GM21576 (cell line): ENCODE results near the gene MYO3A.
"Not testable (repeated sequence)": the region's sequence is repeated elsewhere in the genome, so short reads cannot be mapped to it uniquely, and the experiment has no call there.

Experiments
- ATAC-seq: cut with Tn5 transposase; IDR thresholded peaks from one replicate; pipeline ENCODE4 v1.9.1; 2021; ENCODE audit warnings: mild to moderate bottlenecking, moderate library complexity; ENCODE audit not compliant: unreplicated experiment

Gene MYO3A

GRCh38 chr10:25978771-25979170, 44.7 kb downstream of the MYO3A start:
- ATAC-seq: no peak

GRCh38 chr10:25982107-25982506, 48.1 kb downstream of the MYO3A start:
- ATAC-seq: no peak

- no peak for ATAC-seq
Measured at GRCh38 chr10:25988583-25988982, 54.6 kb downstream of the MYO3A start.

GRCh38 chr10:25989951-25990350, 55.9 kb downstream of the MYO3A start:
- ATAC-seq: no peak

GRCh38 chr10:25999295-25999981, 65.4 kb downstream of the MYO3A start:
- ATAC-seq: no peak

- no peak for ATAC-seq
Measured at GRCh38 chr10:26000971-26001370, 66.9 kb downstream of the MYO3A start.

- not testable (repeated sequence) for ATAC-seq
Measured at GRCh38 chr10:26002466-26002865, 68.4 kb downstream of the MYO3A start.

- ATAC-seq: no peak
Measured at GRCh38 chr10:26015092-26015491, 81.1 kb downstream of the MYO3A start.

- no peak for ATAC-seq
Measured at GRCh38 chr10:26022831-26023230, 88.8 kb downstream of the MYO3A start.

GRCh38 chr10:26024303-26024702, 90.3 kb downstream of the MYO3A start:
- ATAC-seq: no peak

- ATAC-seq: no peak
Measured at GRCh38 chr10:26025523-26025922, 91.5 kb downstream of the MYO3A start.

GRCh38 chr10:26029858-26030257, 95.8 kb downstream of the MYO3A start:
- no peak for ATAC-seq

- no peak for ATAC-seq
Measured at GRCh38 chr10:26031300-26031699, 97.3 kb downstream of the MYO3A start.

GRCh38 chr10:26043469-26043868, 109.4 kb downstream of the MYO3A start:
- ATAC-seq: no peak

- ATAC-seq: no peak
Measured at GRCh38 chr10:26044141-26044749, 110.2 kb downstream of the MYO3A start.

- no peak for ATAC-seq
Measured at GRCh38 chr10:26046073-26046700, 112.2 kb downstream of the MYO3A start.

GRCh38 chr10:26048756-26049155, 114.7 kb downstream of the MYO3A start:
- no peak for ATAC-seq

GRCh38 chr10:26052326-26052725, 118.3 kb downstream of the MYO3A start:
- ATAC-seq: no peak

- no peak for ATAC-seq
Measured at GRCh38 chr10:26057466-26057865, 123.4 kb downstream of the MYO3A start.

GRCh38 chr10:26064106-26064505, 130.1 kb downstream of the MYO3A start:
- no peak for ATAC-seq

- ATAC-seq: no peak
Measured at GRCh38 chr10:26067680-26068079, 133.7 kb downstream of the MYO3A start.

- ATAC-seq: not testable (repeated sequence)
Measured at GRCh38 chr10:26080971-26081370, 146.9 kb downstream of the MYO3A start.
